ENCODE measurements around the gene RSAD1.
"Not testable (repeated sequence)": the region's sequence is repeated elsewhere in the genome, so short reads cannot be mapped to it uniquely, and the experiment has no call there.

Gene RSAD1

DNA sequence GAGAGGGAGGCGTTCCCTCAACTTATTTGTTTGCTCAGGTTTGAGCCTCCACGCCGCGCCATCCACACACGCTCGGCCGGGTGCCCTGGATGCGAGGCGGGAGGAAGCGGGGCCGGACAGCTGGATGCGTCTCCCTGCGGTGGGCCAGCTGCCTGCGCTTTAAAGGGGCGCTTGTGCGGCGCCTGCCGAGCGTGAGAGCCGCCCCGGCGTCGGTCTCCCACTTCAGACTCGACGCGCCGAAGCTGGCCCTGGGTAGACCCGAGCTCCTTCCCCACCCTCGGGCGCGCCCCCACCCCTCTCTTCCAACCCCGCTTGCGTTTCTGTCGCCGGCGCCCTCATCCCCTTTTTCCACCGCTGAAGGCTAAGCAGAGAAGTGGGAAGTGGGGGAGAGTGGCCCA, 9.5 kb upstream of the RSAD1 start:
- no peak for DNase-seq (ENCODE audit: extremely low read depth, low read depth)
- TF ChIP-seq, protein P1, sequence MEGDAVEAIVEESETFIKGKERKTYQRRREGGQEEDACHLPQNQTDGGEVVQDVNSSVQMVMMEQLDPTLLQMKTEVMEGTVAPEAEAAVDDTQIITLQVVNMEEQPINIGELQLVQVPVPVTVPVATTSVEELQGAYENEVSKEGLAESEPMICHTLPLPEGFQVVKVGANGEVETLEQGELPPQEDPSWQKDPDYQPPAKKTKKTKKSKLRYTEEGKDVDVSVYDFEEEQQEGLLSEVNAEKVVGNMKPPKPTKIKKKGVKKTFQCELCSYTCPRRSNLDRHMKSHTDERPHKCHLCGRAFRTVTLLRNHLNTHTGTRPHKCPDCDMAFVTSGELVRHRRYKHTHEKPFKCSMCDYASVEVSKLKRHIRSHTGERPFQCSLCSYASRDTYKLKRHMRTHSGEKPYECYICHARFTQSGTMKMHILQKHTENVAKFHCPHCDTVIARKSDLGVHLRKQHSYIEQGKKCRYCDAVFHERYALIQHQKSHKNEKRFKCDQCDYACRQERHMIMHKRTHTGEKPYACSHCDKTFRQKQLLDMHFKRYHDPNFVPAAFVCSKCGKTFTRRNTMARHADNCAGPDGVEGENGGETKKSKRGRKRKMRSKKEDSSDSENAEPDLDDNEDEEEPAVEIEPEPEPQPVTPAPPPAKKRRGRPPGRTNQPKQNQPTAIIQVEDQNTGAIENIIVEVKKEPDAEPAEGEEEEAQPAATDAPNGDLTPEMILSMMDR (IDR thresholded peaks at IDR 0.05; ENCODE audit: low read depth, low read length) = no peak

DNA sequence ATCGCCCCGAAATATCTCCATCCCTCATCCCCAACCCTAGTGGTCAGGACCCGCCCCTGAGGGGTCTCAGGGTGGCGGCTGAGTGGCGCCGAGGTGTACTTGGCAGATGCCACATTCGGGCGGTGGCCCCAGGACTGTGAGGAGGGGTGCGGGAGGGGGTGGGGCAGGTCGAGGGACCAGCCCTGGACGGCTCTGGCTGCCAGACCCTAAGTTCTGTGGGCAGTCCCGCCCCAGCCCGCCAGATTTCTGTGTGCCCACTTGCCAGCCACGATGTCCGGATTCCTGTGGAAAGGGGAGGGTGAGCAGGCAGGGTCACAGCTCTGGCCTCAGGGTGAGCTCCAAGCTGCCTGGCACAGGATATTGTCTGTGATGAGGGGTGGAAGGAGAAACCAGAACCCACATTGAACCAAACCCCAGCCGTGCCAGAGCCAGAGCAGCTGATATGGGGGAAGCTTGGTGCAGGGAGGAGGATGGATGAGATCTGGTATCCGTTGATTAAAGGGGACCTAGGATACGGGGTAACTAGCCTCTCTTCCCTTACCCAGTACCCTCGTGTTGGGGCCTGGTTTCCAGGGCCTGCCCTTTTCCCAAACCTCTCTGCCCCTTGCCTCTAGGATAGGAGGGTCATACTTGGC, 8.9 kb upstream of the RSAD1 start:
- DNase-seq (ENCODE audit: extremely low read depth, low read depth) = no peak
- TF ChIP-seq, protein P1 (IDR thresholded peaks at IDR 0.05; ENCODE audit: low read depth, low read length) = no peak

DNA sequence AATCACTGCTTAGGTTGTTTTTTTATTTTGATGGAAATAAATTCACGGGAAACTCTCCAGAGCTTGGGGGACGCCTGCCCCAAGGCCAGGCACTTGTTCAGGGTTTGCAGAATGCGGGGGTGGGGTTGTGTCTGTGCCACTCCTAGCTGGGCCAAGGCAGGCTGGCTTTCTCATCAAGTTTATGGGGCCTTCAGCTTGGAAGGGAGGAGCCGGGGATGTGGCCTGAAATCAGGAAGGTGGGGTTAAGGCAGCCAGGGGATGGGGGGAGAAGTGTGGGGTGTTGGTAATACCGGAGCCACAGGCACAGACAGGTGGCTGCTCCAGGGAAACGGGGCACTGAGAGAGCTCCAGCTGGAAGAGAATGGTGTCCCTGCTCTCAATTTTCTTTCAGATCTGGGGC, 8.2 kb upstream of the RSAD1 start:
- TF ChIP-seq, protein P1 (IDR thresholded peaks at IDR 0.05; ENCODE audit: low read depth, low read length) = no peak

DNA sequence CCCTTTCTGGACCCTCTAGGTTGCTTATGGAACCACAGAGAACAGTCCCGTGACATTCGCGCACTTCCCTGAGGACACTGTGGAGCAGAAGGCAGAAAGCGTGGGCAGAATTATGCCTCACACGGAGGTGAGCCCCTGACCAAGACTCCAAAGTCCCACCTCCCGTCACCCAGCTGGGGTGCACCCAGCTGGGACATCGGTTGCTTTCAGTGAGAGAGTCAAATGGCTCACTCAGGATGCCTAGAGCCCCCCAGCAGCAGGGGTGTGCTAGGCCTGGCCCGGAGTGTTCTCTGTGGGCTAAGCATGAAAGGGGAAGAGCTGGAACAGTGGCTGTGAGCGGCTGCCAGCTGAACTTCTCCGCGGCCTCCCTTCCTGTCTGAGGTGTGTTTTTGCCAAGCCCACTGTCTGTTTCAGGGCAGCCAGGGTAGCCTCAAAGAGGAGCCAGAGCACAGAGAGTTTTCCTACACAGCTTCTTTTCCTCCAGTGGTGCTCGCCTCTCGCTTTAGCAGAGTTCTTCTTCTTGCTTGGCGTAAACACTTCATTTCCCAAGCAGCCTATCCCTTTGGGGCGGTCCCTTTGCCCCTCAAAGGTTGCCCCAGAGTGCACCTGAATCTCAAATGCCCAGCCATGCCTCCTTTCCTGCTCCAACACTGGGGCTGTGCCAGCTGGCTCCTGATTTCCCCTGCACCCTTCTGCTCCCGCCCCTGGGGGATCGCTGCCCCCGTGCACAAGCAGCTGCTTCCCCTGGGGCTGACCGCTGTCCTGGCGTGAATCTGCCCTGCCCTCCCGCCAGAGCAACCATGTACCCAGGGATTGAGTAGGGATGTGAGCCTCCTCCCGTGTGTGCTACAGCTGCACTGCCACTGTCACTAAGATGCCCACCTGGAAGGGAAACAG, 7.4 kb upstream of the RSAD1 start:
- no peak for DNase-seq (ENCODE audit: extremely low read depth, low read depth)
- TF ChIP-seq, protein P1 (IDR thresholded peaks at IDR 0.05; ENCODE audit: low read depth, low read length) = no peak

More for the DNA sequence above, 8.2 kb upstream of the RSAD1 start:
- DNase-seq (ENCODE audit: extremely low read depth, low read depth) = no peak

DNA sequence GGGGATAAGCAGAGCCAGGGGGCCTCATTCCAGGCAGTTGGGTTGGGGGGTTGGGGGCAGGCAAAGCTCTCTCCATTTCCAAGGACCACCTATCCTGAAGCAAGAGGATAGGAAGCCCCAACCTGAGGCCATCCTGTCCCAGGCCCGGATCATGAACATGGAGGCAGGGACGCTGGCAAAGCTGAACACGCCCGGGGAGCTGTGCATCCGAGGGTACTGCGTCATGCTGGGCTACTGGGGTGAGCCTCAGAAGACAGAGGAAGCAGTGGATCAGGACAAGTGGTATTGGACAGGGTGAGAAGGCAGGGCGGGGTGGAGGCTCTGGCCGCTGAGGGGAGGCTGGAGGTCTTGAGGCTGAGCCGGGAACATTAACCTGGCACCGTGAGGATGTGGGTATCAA, 6.4 kb upstream of the RSAD1 start:
- TF ChIP-seq, protein P1 (IDR thresholded peaks at IDR 0.05; ENCODE audit: low read depth, low read length) = no peak
- no peak for DNase-seq (ENCODE audit: extremely low read depth, low read depth)

DNA sequence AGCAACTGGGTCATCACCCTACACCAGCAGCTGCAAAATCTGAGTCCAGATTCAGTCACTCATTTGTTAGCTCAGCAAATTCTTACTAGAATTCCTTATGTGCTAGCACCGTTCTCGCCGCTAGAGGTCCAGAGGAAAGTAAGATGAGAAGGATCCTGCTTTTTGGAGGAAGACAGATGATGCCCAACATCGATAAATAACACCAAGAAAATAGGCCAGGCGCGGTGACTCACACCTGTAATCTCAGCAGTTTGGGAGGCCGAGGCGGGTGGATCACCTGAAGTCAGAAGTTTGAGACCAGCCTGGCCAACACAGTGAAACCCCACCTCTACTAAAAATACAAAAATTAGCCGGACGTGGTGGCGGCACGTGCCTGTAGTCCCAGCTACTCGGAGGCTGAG, 5.9 kb upstream of the RSAD1 start:
- DNase-seq (ENCODE audit: extremely low read depth, low read depth) = not testable (repeated sequence)

DNA sequence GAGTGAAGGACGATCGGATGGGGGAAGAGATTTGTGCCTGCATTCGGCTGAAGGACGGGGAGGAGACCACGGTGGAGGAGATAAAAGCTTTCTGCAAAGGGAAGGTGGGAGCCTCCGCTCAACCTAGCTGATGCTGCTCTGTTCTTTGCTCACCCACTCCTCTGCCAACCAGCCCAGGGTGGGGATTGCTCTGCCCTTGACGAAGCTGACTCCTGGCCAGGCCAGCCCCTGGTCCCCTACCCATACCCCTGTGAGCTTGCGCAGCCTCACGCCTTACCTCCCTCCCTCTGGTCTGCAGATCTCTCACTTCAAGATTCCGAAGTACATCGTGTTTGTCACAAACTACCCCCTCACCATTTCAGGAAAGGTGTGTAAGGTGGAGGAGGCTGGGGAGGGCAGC, 4.8 kb upstream of the RSAD1 start:
- TF ChIP-seq, protein P1 (IDR thresholded peaks at IDR 0.05; ENCODE audit: low read depth, low read length) = no peak
- no peak for DNase-seq (ENCODE audit: extremely low read depth, low read depth)

Data from AG09319 (cell line).